Loucy (cell line): Measurements from ENCODE around the gene DTNA.

ENCODE experiments used
- H2AFZ ChIP-seq: fragments of 200-600 bp; sonication (generic); 2 replicates; pipeline ENCODE4 v1.6.0; 2016; ENCODE audit warnings: antibody characterized with exemption, mild to moderate bottlenecking, low read length, moderate library complexity
- H3F3A ChIP-seq: fragments of 200-600 bp; 2 replicates; pipeline ENCODE4 v1.6.0; 2016; ENCODE audit warnings: antibody characterized with exemption, low read depth, mild to moderate bottlenecking
- H3K27me3 ChIP-seq: fragments of 200-600 bp; sonication (generic); 2 replicates; pipeline ENCODE4 v1.6.1; 2014; ENCODE audit warnings: low read length, mild to moderate bottlenecking; ENCODE audit not compliant: insufficient read depth, poor library complexity, severe bottlenecking
- H3K36me3 ChIP-seq: fragments of 200-600 bp; sonication (generic); 2 replicates; pipeline ENCODE4 v1.6.1; 2016; ENCODE audit warnings: low read length; ENCODE audit not compliant: insufficient read depth
- H3K4me1 ChIP-seq: fragments of 200-600 bp; sonication (generic); 2 replicates; pipeline ENCODE4 v1.5.1; 2014; ENCODE audit warnings: low read length, mild to moderate bottlenecking; ENCODE audit not compliant: insufficient read depth, poor library complexity, severe bottlenecking
- H3K4me2 ChIP-seq: fragments of 200-600 bp; sonication (generic); 2 replicates; pipeline ENCODE4 v1.6.0; 2014; ENCODE audit warnings: antibody characterized with exemption, low read length, low read depth, mild to moderate bottlenecking; ENCODE audit not compliant: poor library complexity, severe bottlenecking
- H3K4me3 ChIP-seq: fragments of 200-600 bp; sonication (generic); 2 replicates; pipeline ENCODE4 v1.5.1; 2014; ENCODE audit warnings: low read length, mild to moderate bottlenecking, mixed read lengths; ENCODE audit not compliant: poor library complexity, severe bottlenecking
- H3K79me2 ChIP-seq: fragments of 200-600 bp; sonication (generic); 2 replicates; pipeline ENCODE4 v1.6.1; 2014; ENCODE audit warnings: low read length; ENCODE audit not compliant: insufficient read depth
- H3K9ac ChIP-seq: fragments of 200-600 bp; sonication (generic); 2 replicates; pipeline ENCODE4 v1.6.0; 2014; ENCODE audit warnings: mild to moderate bottlenecking, low read depth, low read length, moderate library complexity; ENCODE audit not compliant: poor library complexity, severe bottlenecking
- H3K9me2 ChIP-seq: fragments of 200-600 bp; sonication (generic); replicated peaks from 2 replicates; pipeline ENCODE4 v1.6.1; 2016; ENCODE audit warnings: low read depth, low read length, mixed read lengths
- H3K9me3 ChIP-seq: fragments of 200-600 bp; sonication (generic); 2 replicates; pipeline ENCODE4 v1.6.1; 2014; ENCODE audit warnings: mild to moderate bottlenecking, antibody characterized with exemption, low read length, low read depth; ENCODE audit not compliant: insufficient read depth
- H4K20me1 ChIP-seq: fragments of 200-600 bp; sonication (generic); 2 replicates; pipeline ENCODE4 v1.6.0; 2014; ENCODE audit warnings: antibody characterized with exemption, low read length, mild to moderate bottlenecking; ENCODE audit not compliant: insufficient read depth, poor library complexity, severe bottlenecking
- CTCF ChIP-seq: fragments of 200-600 bp; sonication (generic); conservative IDR thresholded peaks from 2 replicates; pipeline ENCODE4 v1.5.1; 2014; ENCODE audit warnings: mild to moderate bottlenecking, antibody characterized with exemption, low read length
- EZH2phosphoT487 ChIP-seq: fragments of 200-600 bp; IDR thresholded peaks from 2 replicates; pipeline ENCODE4 v1.6.1; 2018; ENCODE audit warnings: antibody characterized with exemption, mild to moderate bottlenecking, moderate library complexity, borderline replicate concordance

DTNA gene

GRCh38 chr18:34909637-34910364, 199.7 kb downstream of the DTNA start:
- Histone ChIP-seq H3K9me2 (no peaks in the 10 kb centered on the region), H3K27me3 (no peaks in the 10 kb centered on the region), H3K4me2 (no peak overlapping the region), H4K20me1 (no peaks in the 10 kb centered on the region), H2AFZ (no peak overlapping the region), H3K36me3 (no peaks in the 10 kb centered on the region), H3K79me2 (no peaks in the 10 kb centered on the region), H3F3A (no peaks in the 10 kb centered on the region), H3K9me3 (no peaks in the 10 kb centered on the region), H3K4me3 (no peak overlapping the region), H3K9ac (no peak overlapping the region), H3K4me1 (no peaks in the 10 kb centered on the region)
- no peak for TF ChIP-seq CTCF
- TF ChIP-seq EZH2phosphoT487, result no peak

- TF ChIP-seq CTCF (no peak), EZH2phosphoT487 (no peak)
- no peaks in the 10 kb centered on the region for H4K20me1 ChIP-seq
- H3K79me2 ChIP-seq, result no peaks in the 10 kb centered on the region
- no peaks in the 10 kb centered on the region for H3K27me3 ChIP-seq
- H3K4me3 ChIP-seq, result no peak overlapping the region
- no peak overlapping the region for H2AFZ ChIP-seq
- H3K9me3 ChIP-seq, result no peaks in the 10 kb centered on the region
- H3K4me2 ChIP-seq, result no peak overlapping the region
- no peaks in the 10 kb centered on the region for H3K36me3 ChIP-seq
- H3K9me2 ChIP-seq, result no peaks in the 10 kb centered on the region
- H3K4me1 ChIP-seq, result no peaks in the 10 kb centered on the region
- no peak overlapping the region for H3K9ac ChIP-seq
- no peaks in the 10 kb centered on the region for H3F3A ChIP-seq
Measured at GRCh38 chr18:34911081-34911480, 201.0 kb downstream of the DTNA start.

GRCh38 chr18:34911661-34912384, 201.7 kb downstream of the DTNA start:
- H3F3A ChIP-seq, result no peaks in the 10 kb centered on the region
- no peaks in the 10 kb centered on the region for H4K20me1 ChIP-seq
- H3K27me3 ChIP-seq, result no peaks in the 10 kb centered on the region
- H2AFZ ChIP-seq, result no peak overlapping the region
- no peak overlapping the region for H3K4me2 ChIP-seq
- H3K9me3 ChIP-seq, result no peaks in the 10 kb centered on the region
- H3K4me1 ChIP-seq, result no peaks in the 10 kb centered on the region
- TF ChIP-seq EZH2phosphoT487, result no peak
- TF ChIP-seq CTCF, result no peak
- H3K9ac ChIP-seq, result no peak overlapping the region
- H3K4me3 ChIP-seq, result no peak overlapping the region
- no peaks in the 10 kb centered on the region for H3K36me3 ChIP-seq
- H3K9me2 ChIP-seq, result no peaks in the 10 kb centered on the region
- no peaks in the 10 kb centered on the region for H3K79me2 ChIP-seq
